ENCODE measurements around the gene OTX1. TPM values are rescaled to one million over a fixed set of nuclear protein-coding genes. Genes with fewer than 3 reads are reported as not detected.

Gene OTX1
- total and polyA plus RNA-seq, 5 donors = not detected

GRCh38 chr2:63023444-63023843 lies 27.2 kb upstream of the OTX1 start:
- 9% methylated on average over 1 of the region's 1 CpG for WGBS
- no peak for DNase-seq
- Histone ChIP-seq H3K27me3 (ENCODE audit: control insufficient read depth, insufficient read depth) (no peaks in the 10 kb centered on the region), H3K9me3 (ENCODE audit: control insufficient read depth, low read length) (no peaks in the 10 kb centered on the region), H3K27ac (ENCODE audit: low read length) (no peak overlapping the region), H3K4me1 (ENCODE audit: control insufficient read depth, insufficient read depth, low read length) (no peaks in the 10 kb centered on the region), H3K4me3 (ENCODE audit: low read length) (no peak overlapping the region)
- no peak for ATAC-seq
- intact Hi-C loops (cut with DNase I) = no loop called here

- ATAC-seq (no peak), DNase-seq (no peak)
- no peaks in the 10 kb centered on the region for H3K9me3 ChIP-seq (ENCODE audit: control insufficient read depth, low read length)
- H3K4me3 ChIP-seq (ENCODE audit: low read length) = no peak overlapping the region
- WGBS = 83% methylated on average over 2 of the region's 2 CpGs
- H3K27me3 ChIP-seq (ENCODE audit: control insufficient read depth, insufficient read depth) = no peaks in the 10 kb centered on the region
- no peak overlapping the region for H3K27ac ChIP-seq (ENCODE audit: low read length)
- H3K4me1 ChIP-seq (ENCODE audit: control insufficient read depth, insufficient read depth, low read length) = no peaks in the 10 kb centered on the region
- intact Hi-C loops (cut with DNase I) = no loop called here
Measured at GRCh38 chr2:63027220-63027619, 23.4 kb upstream of the OTX1 start.

GRCh38 chr2:63029058-63029457 lies 21.6 kb upstream of the OTX1 start:
- Histone ChIP-seq H3K4me3 (ENCODE audit: low read length) (no peak overlapping the region), H3K4me1 (ENCODE audit: control insufficient read depth, insufficient read depth, low read length) (no peaks in the 10 kb centered on the region), H3K9me3 (ENCODE audit: control insufficient read depth, low read length) (no peaks in the 10 kb centered on the region), H3K27ac (ENCODE audit: low read length) (no peak overlapping the region), H3K27me3 (ENCODE audit: control insufficient read depth, insufficient read depth) (no peaks in the 10 kb centered on the region)
- ATAC-seq (no peak), DNase-seq (no peak)
- intact Hi-C loops (cut with DNase I) = no loop called here
- 95% methylated on average over 1 of the region's 1 CpG for WGBS

GRCh38 chr2:63034526-63034925 lies 16.1 kb upstream of the OTX1 start:
- Histone ChIP-seq H3K9me3 (ENCODE audit: control insufficient read depth, low read length) (no peaks in the 10 kb centered on the region), H3K4me1 (ENCODE audit: control insufficient read depth, insufficient read depth, low read length) (no peaks in the 10 kb centered on the region), H3K27ac (ENCODE audit: low read length) (no peak overlapping the region), H3K4me3 (ENCODE audit: low read length) (no peak overlapping the region), H3K27me3 (ENCODE audit: control insufficient read depth, insufficient read depth) (no peaks in the 10 kb centered on the region)
- DNase-seq = no peak
- no peak for ATAC-seq
- WGBS = 91% methylated on average over 4 of the region's 4 CpGs
- intact Hi-C loops (cut with DNase I) = no loop called here

GRCh38 chr2:63035169-63035568 lies 15.5 kb upstream of the OTX1 start:
- no peak overlapping the region for H3K4me3 ChIP-seq (ENCODE audit: low read length)
- H3K27ac ChIP-seq (ENCODE audit: low read length) = no peak overlapping the region
- intact Hi-C loops (cut with DNase I) = no loop called here
- DNase-seq = no peak
- no peaks in the 10 kb centered on the region for H3K27me3 ChIP-seq (ENCODE audit: control insufficient read depth, insufficient read depth)
- no peak for ATAC-seq
- no peaks in the 10 kb centered on the region for H3K4me1 ChIP-seq (ENCODE audit: control insufficient read depth, insufficient read depth, low read length)
- H3K9me3 ChIP-seq (ENCODE audit: control insufficient read depth, low read length) = no peaks in the 10 kb centered on the region
- WGBS = 81% methylated on average over 2 of the region's 2 CpGs

GRCh38 chr2:63035660-63036059 lies 15.0 kb upstream of the OTX1 start:
- no peak overlapping the region for H3K4me3 ChIP-seq (ENCODE audit: low read length)
- 91% methylated on average over 4 of the region's 4 CpGs for WGBS
- no peaks in the 10 kb centered on the region for H3K4me1 ChIP-seq (ENCODE audit: control insufficient read depth, insufficient read depth, low read length)
- DNase-seq (no peak), ATAC-seq (no peak)
- H3K27ac ChIP-seq (ENCODE audit: low read length) = no peak overlapping the region
- intact Hi-C loops (cut with DNase I) = no loop called here
- H3K9me3 ChIP-seq (ENCODE audit: control insufficient read depth, low read length) = no peaks in the 10 kb centered on the region
- H3K27me3 ChIP-seq (ENCODE audit: control insufficient read depth, insufficient read depth) = no peaks in the 10 kb centered on the region

GRCh38 chr2:63038034-63038433 lies 12.6 kb upstream of the OTX1 start:
- intact Hi-C loops (cut with DNase I) = no loop called here
- Histone ChIP-seq H3K4me1 (ENCODE audit: control insufficient read depth, insufficient read depth, low read length) (no peaks in the 10 kb centered on the region), H3K27ac (ENCODE audit: low read length) (no peak overlapping the region), H3K27me3 (ENCODE audit: control insufficient read depth, insufficient read depth) (no peaks in the 10 kb centered on the region), H3K9me3 (ENCODE audit: control insufficient read depth, low read length) (no peaks in the 10 kb centered on the region), H3K4me3 (ENCODE audit: low read length) (no peak overlapping the region)
- DNase-seq (no peak), ATAC-seq (no peak)
- 96% methylated on average over 4 of the region's 4 CpGs for WGBS

- Histone ChIP-seq H3K9me3 (ENCODE audit: control insufficient read depth, low read length) (no peaks in the 10 kb centered on the region), H3K4me1 (ENCODE audit: control insufficient read depth, insufficient read depth, low read length) (no peaks in the 10 kb centered on the region), H3K4me3 (ENCODE audit: low read length) (no peak overlapping the region), H3K27me3 (ENCODE audit: control insufficient read depth, insufficient read depth) (no peaks in the 10 kb centered on the region), H3K27ac (ENCODE audit: low read length) (no peak overlapping the region)
- ATAC-seq (no peak), DNase-seq (no peak)
- 98% methylated on average over 1 of the region's 1 CpG for WGBS
- intact Hi-C loops (cut with DNase I) = no loop called here
Measured at GRCh38 chr2:63040586-63040985, 10.0 kb upstream of the OTX1 start.

GRCh38 chr2:63041592-63041991 lies 9.0 kb upstream of the OTX1 start:
- Histone ChIP-seq H3K4me3 (ENCODE audit: low read length) (no peak overlapping the region), H3K27me3 (ENCODE audit: control insufficient read depth, insufficient read depth) (peaks cover 3% of the 10 kb centered on the region), H3K9me3 (ENCODE audit: control insufficient read depth, low read length) (no peaks in the 10 kb centered on the region), H3K4me1 (ENCODE audit: control insufficient read depth, insufficient read depth, low read length) (no peaks in the 10 kb centered on the region), H3K27ac (ENCODE audit: low read length) (no peak overlapping the region)
- intact Hi-C loops (cut with DNase I) = no loop called here
- ATAC-seq = no peak
- 100% methylated on average over 1 of the region's 1 CpG for WGBS
- DNase-seq = no peak

- peaks cover 3% of the 10 kb centered on the region for H3K4me1 ChIP-seq (ENCODE audit: control insufficient read depth, insufficient read depth, low read length)
- peaks cover 3% of the 10 kb centered on the region for H3K27me3 ChIP-seq (ENCODE audit: control insufficient read depth, insufficient read depth)
- H3K4me3 ChIP-seq (ENCODE audit: low read length) = no peak overlapping the region
- intact Hi-C loops (cut with DNase I) = no loop called here
- H3K27ac ChIP-seq (ENCODE audit: low read length) = no peak overlapping the region
- 96% methylated on average over 36 of the region's 36 CpGs for WGBS
- H3K9me3 ChIP-seq (ENCODE audit: control insufficient read depth, low read length) = no peaks in the 10 kb centered on the region
- DNase-seq (no peak), ATAC-seq (no peak)
Measured at GRCh38 chr2:63044362-63045327, 6.0 kb upstream of the OTX1 start.

- intact Hi-C loops (cut with DNase I) = no loop called here
- ATAC-seq (no peak), DNase-seq (no peak)
- no peak overlapping the region for H3K4me3 ChIP-seq (ENCODE audit: low read length)
- no peaks in the 10 kb centered on the region for H3K9me3 ChIP-seq (ENCODE audit: control insufficient read depth, low read length)
- peaks cover 3% of the 10 kb centered on the region for H3K4me1 ChIP-seq (ENCODE audit: control insufficient read depth, insufficient read depth, low read length)
- WGBS = 97% methylated on average over 7 of the region's 7 CpGs
- peaks cover 3% of the 10 kb centered on the region for H3K27me3 ChIP-seq (ENCODE audit: control insufficient read depth, insufficient read depth)
- no peak overlapping the region for H3K27ac ChIP-seq (ENCODE audit: low read length)
Measured at GRCh38 chr2:63046552-63046951, 4.1 kb upstream of the OTX1 start.

All from right cardiac atrium (tissue), 5 donors.